ENCODE data around the gene PHACTR1. TPM values are rescaled to one million over a fixed set of nuclear protein-coding genes. Genes with fewer than 3 reads are reported as not detected.

The PHACTR1 gene
- total and polyA plus RNA-seq, 7 donors = 0.60 to 7.5 (median 3.7) TPM

GRCh38 chr6:13184089-13184468 is 467.5 kb downstream of the PHACTR1 start:
- H3K4me1 ChIP-seq = no peaks in the 10 kb centered on the region
- H3K4me3 ChIP-seq = no peak overlapping the region
- WGBS, 2 donors = 91 to 92% methylated on average over 7 of the region's 7 CpGs
- no peak overlapping the region for H3K27ac ChIP-seq
- H3K36me3 ChIP-seq = no peaks in the 10 kb centered on the region
- intact Hi-C loops (cut with DNase I) = no loop called here
- no peaks in the 10 kb centered on the region for H3K9me3 ChIP-seq
- no peak for DNase-seq
- no peaks in the 10 kb centered on the region for H3K27me3 ChIP-seq
- TF ChIP-seq POLR2AphosphoS5 (IDR thresholded peaks at IDR 0.05) (no peak), EP300 (IDR thresholded peaks at IDR 0.05) (no peak), POLR2A (IDR thresholded peaks at IDR 0.05) (no peak), CTCF (IDR thresholded peaks at IDR 0.05) (no peak)

DNA sequence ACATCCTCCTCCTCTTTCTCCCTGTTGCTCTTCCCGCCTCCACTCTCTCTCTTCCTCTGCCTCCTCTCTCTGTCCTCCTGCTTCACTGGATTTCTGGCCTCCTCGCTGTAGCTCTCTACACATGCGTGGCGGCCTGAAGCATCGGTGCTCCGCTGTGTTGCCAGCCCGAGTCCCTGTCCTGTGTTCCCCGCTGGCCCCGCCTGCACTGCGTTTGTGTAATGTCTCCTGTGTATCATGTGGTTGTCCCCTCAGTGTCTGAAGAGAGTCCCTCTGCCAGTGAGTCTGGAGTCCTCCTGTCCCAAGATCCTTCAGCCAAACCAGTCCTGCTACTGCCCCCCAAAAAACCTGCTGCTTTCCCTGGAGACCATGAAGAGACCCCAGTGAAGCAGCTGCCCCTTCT is 468.0 kb downstream of the PHACTR1 start:
- 92 to 94% methylated on average over 10 of the region's 10 CpGs for WGBS, 2 donors

DNA sequence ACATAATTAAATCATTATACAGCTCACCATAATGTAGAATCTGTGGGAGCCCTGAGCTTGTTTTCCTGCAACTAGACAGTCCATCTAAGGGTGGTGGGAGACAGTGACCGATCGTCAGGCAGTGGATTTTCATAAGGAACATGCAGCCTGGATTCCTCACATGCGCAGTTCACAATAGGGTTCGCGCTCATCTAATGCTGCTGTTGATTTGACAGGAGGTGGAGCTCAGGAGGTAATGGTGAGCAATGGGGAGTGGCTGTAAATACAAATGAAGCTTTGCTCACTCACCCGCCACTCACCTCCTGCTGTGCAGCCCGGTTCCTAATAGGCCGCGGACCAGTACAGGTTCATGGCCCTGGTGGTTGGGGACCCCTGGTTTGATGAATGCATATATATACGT is 470.3 kb downstream of the PHACTR1 start:
- no peaks in the 10 kb centered on the region for H3K4me1 ChIP-seq
- intact Hi-C loops (cut with DNase I) = no loop called here
- no peak overlapping the region for H3K27ac ChIP-seq
- no peak overlapping the region for H3K4me3 ChIP-seq
- H3K9me3 ChIP-seq = no peaks in the 10 kb centered on the region
- TF ChIP-seq POLR2A (IDR thresholded peaks at IDR 0.05) (no peak), CTCF (IDR thresholded peaks at IDR 0.05) (no peak), EP300 (IDR thresholded peaks at IDR 0.05) (no peak), POLR2AphosphoS5 (IDR thresholded peaks at IDR 0.05) (no peak)
- H3K27me3 ChIP-seq = no peaks in the 10 kb centered on the region
- WGBS, 2 donors = 91 to 92% methylated on average over 10 of the region's 10 CpGs
- no peak for DNase-seq
- H3K36me3 ChIP-seq = no peaks in the 10 kb centered on the region

More for the DNA sequence above, 468.0 kb downstream of the PHACTR1 start:
- Histone ChIP-seq H3K27me3 (no peaks in the 10 kb centered on the region), H3K4me3 (no peak overlapping the region), H3K27ac (no peak overlapping the region), H3K4me1 (no peaks in the 10 kb centered on the region), H3K9me3 (no peaks in the 10 kb centered on the region), H3K36me3 (no peaks in the 10 kb centered on the region)
- TF ChIP-seq CTCF (IDR thresholded peaks at IDR 0.05) (no peak), POLR2A (IDR thresholded peaks at IDR 0.05) (no peak), POLR2AphosphoS5 (IDR thresholded peaks at IDR 0.05) (no peak), EP300 (IDR thresholded peaks at IDR 0.05) (no peak)
- intact Hi-C loops (cut with DNase I) = no loop called here
- no peak for DNase-seq

- Histone ChIP-seq H3K27me3 (no peaks in the 10 kb centered on the region), H3K4me1 (no peaks in the 10 kb centered on the region), H3K4me3 (no peak overlapping the region), H3K9me3 (no peaks in the 10 kb centered on the region), H3K27ac (no peak overlapping the region), H3K36me3 (no peaks in the 10 kb centered on the region)
- no peak for TF ChIP-seq CTCF (IDR thresholded peaks at IDR 0.05)
- no peak for TF ChIP-seq POLR2A (IDR thresholded peaks at IDR 0.05)
- no peak for TF ChIP-seq POLR2AphosphoS5 (IDR thresholded peaks at IDR 0.05)
- no peak for TF ChIP-seq EP300 (IDR thresholded peaks at IDR 0.05)
- no peak for DNase-seq
- 88 to 94% methylated on average over 3 of the region's 3 CpGs for WGBS, 2 donors
- intact Hi-C loops (cut with DNase I) = no loop called here
Observed at GRCh38 chr6:13187692-13188091, 471.1 kb downstream of the PHACTR1 start.

GRCh38 chr6:13188306-13188705 is 471.7 kb downstream of the PHACTR1 start:
- no peaks in the 10 kb centered on the region for H3K27me3 ChIP-seq
- no peak overlapping the region for H3K27ac ChIP-seq
- no peak for DNase-seq
- H3K4me3 ChIP-seq = no peak overlapping the region
- TF ChIP-seq EP300 (IDR thresholded peaks at IDR 0.05) = no peak
- WGBS, 2 donors = 81 to 84% methylated on average over 3 of the region's 3 CpGs
- no peaks in the 10 kb centered on the region for H3K4me1 ChIP-seq
- no peaks in the 10 kb centered on the region for H3K9me3 ChIP-seq
- intact Hi-C loops (cut with DNase I) = no loop called here
- H3K36me3 ChIP-seq = no peaks in the 10 kb centered on the region
